ENCODE results near the gene MBD5.

GRCh38 chr2:148273158-148273691 is 252.3 kb downstream of the MBD5 start:
- no peak for TF ChIP-seq EZH2 (IDR thresholded peaks at IDR 0.05; ENCODE audit: insufficient read depth, poor library complexity, severe bottlenecking)
- TF ChIP-seq EZH2phosphoT487 (IDR thresholded peaks at IDR 0.05; ENCODE audit: insufficient read depth, low read depth), result no peak
